Right lobe of liver (tissue), 4 donors: ENCODE measurements around the gene FOSL2.

Source experiments
- POLR2A ChIP-seq: fragments of 450-650 bp; IDR thresholded peaks from one replicate; pipeline ENCODE4 v1.6.1; 2017; ENCODE audit warnings: antibody characterized with exemption, mild to moderate bottlenecking
- TF ChIP-seq, protein P1 (sequence below), 4 donors: fragments of 200-600 bp in 3 of 4; fragments of 450-650 bp in 1 of 4; IDR thresholded peaks; one replicate each; pipeline versions ENCODE4 v1.5.1 to v1.8.0; 2016 to 2022; ENCODE audit warnings: antibody characterized with exemption in 4 of 4, mild to moderate bottlenecking in 2 of 4
- donor health status: DM: no; HTN: no; CAD: no.
- donor health status: DM: no; HTN: no; CAD: no.
- donor health status: DM: no; HTN: yes; CAD: no.

DNA sequence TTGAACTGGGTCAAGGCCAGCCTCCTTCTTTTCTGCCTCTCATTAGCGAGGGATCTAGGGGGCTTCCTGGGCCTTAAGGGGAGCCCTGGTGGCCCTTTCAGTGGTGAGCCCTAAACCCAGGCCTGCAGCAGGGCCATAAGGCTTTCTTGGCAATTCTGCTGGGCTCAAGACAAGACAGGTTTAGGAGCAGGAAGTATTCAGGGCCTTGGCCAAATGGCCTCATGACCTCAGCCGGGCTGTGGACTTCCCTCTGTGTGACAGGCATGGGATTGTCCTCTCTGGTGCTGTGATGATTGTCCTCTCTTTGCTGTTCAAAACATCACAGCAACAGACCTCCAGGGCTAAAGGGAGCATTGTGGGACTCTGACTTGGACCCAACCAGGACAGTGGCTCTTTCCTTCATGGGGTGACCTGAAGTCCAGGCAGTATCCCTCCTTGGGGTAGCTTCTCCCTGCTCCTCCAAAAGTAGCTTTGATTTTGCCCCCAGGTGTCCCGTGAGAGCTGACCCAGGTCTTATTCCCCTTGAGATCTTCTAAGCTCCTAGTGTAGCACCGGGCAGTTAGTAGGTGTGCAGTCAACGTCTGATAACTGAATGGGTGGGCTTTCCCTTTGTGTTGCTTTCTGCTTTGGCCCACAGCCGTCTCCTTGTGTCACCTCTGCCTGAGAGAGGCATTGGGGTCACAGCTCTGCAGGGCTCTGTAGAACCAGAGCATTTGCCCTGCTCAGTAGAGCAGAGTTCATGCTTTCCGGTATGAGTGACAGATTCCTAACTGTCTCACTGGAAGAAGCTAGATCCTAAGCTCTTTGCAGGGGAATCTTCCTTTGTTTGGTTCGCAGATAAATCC lies 14.7 kb downstream of the FOSL2 start:
- TF ChIP-seq, protein P1, sequence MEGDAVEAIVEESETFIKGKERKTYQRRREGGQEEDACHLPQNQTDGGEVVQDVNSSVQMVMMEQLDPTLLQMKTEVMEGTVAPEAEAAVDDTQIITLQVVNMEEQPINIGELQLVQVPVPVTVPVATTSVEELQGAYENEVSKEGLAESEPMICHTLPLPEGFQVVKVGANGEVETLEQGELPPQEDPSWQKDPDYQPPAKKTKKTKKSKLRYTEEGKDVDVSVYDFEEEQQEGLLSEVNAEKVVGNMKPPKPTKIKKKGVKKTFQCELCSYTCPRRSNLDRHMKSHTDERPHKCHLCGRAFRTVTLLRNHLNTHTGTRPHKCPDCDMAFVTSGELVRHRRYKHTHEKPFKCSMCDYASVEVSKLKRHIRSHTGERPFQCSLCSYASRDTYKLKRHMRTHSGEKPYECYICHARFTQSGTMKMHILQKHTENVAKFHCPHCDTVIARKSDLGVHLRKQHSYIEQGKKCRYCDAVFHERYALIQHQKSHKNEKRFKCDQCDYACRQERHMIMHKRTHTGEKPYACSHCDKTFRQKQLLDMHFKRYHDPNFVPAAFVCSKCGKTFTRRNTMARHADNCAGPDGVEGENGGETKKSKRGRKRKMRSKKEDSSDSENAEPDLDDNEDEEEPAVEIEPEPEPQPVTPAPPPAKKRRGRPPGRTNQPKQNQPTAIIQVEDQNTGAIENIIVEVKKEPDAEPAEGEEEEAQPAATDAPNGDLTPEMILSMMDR (IDR thresholded peaks at IDR 0.05) = no peak
- TF ChIP-seq POLR2A = no peak
